ENCODE measurements around the gene POLR2H. TPM values are rescaled to one million over a fixed set of nuclear protein-coding genes. Genes with fewer than 3 reads are reported as not detected.

The POLR2H gene
- total RNA-seq (2014; rRNA removed; shearing (Covaris generic)), result 182 and 190 TPM in 2 replicates

DNA sequence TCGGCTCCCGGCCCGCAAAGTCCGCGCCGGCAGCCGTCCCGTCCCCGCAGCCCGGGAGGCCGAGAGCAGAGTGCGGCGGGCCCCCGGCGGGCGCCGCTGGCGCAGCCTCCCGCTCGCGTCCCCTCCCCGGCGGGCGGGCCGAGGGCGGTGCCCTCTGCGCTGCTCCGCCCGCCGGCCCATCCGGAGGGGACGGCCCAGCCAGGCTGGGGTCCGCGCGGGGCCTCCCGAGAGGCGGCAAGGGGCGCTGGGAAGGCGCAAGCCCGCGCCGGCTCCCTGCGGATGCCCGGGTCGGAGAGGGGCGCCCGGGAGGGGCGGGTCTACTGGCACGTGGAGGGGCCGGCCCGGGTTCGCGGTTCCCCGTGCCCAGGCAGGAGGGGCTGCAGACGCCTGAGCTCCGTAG, at the start of gene POLR2H, which contains the start of gene CLCN2:
POLR2H (plus strand) TSS at position 179 of the 400 bp plus-strand sequence. CDS start 1,783 bp downstream, outside the sequence.
CLCN2 (minus strand) TSS at position 74 of the 400 bp plus-strand sequence. CDS start 126 bp downstream, outside the sequence.
- no peak for DNase-seq (ENCODE audit: low spot score)

- peak; percentile 80 for DNase-seq (ENCODE audit: low spot score)
These were observed 47.2 kb upstream of the POLR2H start, which contains the start of gene EIF4G1 for GRCh38 chr3:184314363-184314699. Gene EIF4G1, plus strand, starts transcription at chr3:184314606. Its CDS starts 1,191 bp downstream, at chr3:184315797.

GRCh38 chr3:184314700-184315542, 46.6 kb upstream of the POLR2H start:
- no peak for DNase-seq (ENCODE audit: low spot score)

GRCh38 chr3:184315543-184315867, 46.0 kb upstream of the POLR2H start:
- no peak for DNase-seq (ENCODE audit: low spot score)

DNA sequence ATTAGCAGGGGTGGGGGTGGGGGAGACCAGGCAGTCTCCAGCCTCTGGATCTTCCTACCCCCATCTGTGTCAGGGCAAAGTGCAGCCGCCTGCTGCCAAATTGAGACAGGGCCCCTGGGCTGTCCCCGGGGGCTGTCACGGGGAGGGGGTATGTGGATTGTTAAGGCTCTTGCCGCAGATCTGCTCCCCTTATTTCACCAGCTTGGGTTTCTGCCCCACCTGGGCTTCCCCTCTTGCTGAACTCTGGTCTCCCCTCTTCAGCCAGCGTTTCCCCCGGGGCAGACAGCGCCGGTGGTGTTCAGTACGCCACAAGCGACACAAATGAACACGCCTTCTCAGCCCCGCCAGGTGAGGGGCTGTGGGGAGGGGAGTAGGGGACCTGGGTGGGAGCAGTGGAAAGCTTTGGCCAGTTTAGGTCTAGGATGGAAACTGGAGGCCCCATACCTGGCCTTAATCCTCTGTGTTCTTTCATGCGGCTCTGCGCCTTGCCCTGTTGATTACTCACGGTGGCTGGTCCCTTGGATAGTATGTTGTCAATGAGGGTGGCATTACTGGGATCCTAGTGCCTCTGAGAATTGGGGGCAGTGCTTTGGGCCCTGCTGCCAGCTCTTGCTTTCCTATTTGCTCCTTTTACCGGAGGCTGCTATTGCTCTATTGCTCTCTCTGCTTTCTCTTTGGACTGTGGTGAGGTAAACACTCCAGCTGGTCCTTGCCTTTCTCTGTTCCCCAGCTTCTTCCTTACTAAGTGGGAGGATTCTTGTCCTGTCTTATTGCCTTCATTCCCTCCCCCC, 45.4 kb upstream of the POLR2H start:
- DNase-seq (ENCODE audit: low spot score), result no peak

- no peak for DNase-seq (ENCODE audit: low spot score)
These were observed 44.7 kb upstream of the POLR2H start for GRCh38 chr3:184316792-184317191.

GRCh38 chr3:184317201-184317600, 44.3 kb upstream of the POLR2H start:
- no peak for DNase-seq (ENCODE audit: low spot score)

DNA sequence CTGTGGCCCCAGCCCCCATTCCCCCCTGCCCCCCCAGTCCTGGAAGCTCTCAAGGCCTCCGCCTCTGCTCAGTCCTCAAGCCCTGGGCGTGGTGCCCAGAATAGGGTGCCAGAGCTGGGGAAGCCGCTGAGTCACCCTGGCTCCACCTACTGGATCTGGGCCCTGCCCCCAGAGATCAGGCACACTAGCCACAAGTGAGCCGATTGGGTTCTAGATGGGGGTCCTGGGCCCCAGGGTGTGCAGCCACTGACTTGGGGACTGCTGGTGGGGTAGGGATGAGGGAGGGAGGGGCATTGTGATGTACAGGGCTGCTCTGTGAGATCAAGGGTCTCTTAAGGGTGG, 41.4 kb upstream of the POLR2H start:
- peak; percentile 97 for DNase-seq (ENCODE audit: low spot score)

- DNase-seq (ENCODE audit: low spot score), result no peak
These were observed 39.8 kb upstream of the POLR2H start for GRCh38 chr3:184321666-184322065.

GRCh38 chr3:184322731-184323487, 38.6 kb upstream of the POLR2H start:
- no peak for DNase-seq (ENCODE audit: low spot score)

DNA sequence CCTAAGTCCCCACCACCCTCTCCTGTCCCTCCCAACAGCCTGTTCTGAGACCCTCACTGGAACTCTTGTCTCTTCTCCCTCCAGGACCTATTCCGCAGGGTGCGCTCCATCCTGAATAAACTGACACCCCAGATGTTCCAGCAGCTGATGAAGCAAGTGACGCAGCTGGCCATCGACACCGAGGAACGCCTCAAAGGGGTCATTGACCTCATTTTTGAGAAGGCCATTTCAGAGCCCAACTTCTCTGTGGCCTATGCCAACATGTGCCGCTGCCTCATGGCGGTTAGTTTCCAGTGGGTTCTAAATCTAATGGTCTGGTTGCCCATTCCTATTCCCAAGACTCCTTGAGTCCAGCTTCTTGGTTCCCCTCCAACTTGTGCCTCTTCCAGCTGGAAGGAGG, 37.8 kb upstream of the POLR2H start:
- no peak for DNase-seq (ENCODE audit: low spot score)

GRCh38 chr3:184325269-184325668, 36.2 kb upstream of the POLR2H start:
- DNase-seq (ENCODE audit: low spot score), result no peak

- no peak for DNase-seq (ENCODE audit: low spot score)
These were observed 35.7 kb upstream of the POLR2H start for GRCh38 chr3:184325715-184326369.

GRCh38 chr3:184327171-184327570, 34.3 kb upstream of the POLR2H start:
- DNase-seq (ENCODE audit: low spot score), result no peak

DNA sequence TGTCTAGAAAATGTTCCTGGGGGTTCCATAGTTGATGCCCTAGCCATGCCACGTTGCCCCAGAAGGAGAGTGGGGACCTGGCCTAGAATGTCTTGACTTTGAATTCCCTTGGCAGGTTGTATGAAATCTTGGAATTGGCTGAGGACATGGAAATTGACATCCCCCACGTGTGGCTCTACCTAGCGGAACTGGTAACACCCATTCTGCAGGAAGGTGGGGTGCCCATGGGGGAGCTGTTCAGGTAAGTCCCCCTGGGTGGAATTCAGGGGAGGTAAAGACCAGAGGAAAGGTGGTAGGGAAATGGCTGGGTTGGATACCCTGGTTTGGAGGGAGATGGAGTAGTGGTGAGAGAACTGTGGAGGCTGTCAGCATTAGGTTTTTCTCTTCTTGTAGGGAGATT, 33.0 kb upstream of the POLR2H start:
- DNase-seq (ENCODE audit: low spot score), result no peak

- peak; percentile 92 for DNase-seq (ENCODE audit: low spot score)
These were observed 29.0 kb upstream of the POLR2H start for GRCh38 chr3:184332370-184333090.

DNA sequence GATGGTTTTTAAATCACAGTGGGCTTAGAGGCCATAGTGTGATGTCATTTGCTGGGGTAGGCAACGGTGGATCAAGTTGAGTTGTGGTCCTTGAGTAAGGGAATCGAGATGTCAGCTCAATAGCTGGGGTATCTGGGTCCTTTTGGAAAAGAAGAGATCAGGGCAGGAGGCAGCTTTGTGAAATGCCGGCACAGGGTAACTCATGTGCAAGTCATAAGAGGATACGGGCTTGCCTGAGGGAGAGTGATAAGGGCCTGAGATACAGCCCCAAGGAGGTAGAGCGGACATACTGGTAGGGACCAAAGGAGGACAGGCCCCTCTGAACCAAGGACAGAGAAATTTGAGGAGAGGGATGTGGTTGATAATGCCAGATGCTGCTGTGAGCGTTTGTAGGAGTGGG, 28.3 kb upstream of the POLR2H start:
- DNase-seq (ENCODE audit: low spot score), result no peak

- no peak for DNase-seq (ENCODE audit: low spot score)
These were observed 27.8 kb upstream of the POLR2H start for GRCh38 chr3:184333700-184334099.

DNA sequence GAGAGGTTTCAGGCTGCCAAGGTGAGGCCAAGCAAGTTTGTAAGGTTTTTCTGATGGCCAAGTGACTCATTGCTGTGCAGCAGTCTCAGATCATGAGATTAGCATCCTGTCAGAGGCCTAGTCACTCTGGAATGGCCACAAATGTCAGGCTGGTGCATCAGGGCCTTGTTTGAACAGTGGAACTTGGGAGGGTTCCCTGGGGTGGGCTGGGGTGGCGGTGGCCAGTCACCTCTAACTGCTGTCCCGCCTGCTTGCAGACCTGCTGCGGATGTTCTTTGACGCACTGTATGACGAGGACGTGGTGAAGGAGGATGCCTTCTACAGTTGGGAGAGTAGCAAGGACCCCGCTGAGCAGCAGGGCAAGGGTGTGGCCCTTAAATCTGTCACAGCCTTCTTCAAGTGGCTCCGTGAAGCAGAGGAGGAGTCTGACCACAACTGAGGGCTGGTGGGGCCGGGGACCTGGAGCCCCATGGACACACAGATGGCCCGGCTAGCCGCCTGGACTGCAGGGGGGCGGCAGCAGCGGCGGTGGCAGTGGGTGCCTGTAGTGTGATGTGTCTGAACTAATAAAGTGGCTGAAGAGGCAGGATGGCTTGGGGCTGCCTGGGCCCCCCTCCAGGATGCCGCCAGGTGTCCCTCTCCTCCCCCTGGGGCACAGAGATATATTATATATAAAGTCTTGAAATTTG, 26.9 kb upstream of the POLR2H start:
- DNase-seq (ENCODE audit: low spot score), result peak; percentile 95

DNA sequence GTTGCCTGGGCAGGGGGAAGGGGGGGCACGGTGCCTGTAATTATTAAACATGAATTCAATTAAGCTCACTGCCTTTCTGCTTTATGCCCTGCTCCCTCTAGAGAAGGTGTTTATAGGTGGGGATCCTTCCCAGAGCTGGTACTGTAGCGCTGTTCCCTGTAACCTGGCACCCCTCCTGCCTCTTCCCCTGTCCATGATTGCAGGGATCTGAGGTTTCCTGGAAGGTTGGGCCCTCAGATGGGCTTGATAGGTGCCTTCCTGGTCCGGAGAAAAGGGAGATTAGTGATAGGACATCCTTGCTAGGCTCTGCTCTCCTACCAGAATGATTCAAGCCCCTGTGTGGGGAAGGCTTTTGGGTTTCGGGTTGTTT, 26.2 kb upstream of the POLR2H start:
- DNase-seq (ENCODE audit: low spot score), result no peak

Measured in A172 (cell line).